ENCODE data around the gene LAMP1.
A peak's percentile ranks its signal among the peaks of the same experiment; 100 is the strongest.

LAMP1 gene

GRCh38 chr13:113364311-113364889, 67.4 kb downstream of the LAMP1 start:
- no peak for TF ChIP-seq ISL1 (CRISPR knock-in tag; IDR thresholded peaks at IDR 0.05)
- no peak for TF ChIP-seq ZC3H10 (CRISPR knock-in tag; IDR thresholded peaks at IDR 0.05)
- ATAC-seq = peak; percentile 44; the same call in 2 of the 3 replicates

- no peak for TF ChIP-seq ARNTL (CRISPR knock-in tag; IDR thresholded peaks at IDR 0.05; ENCODE audit: borderline replicate concordance, low read depth)
- no peak for ATAC-seq
Measured at GRCh38 chr13:113364901-113365582, 68.0 kb downstream of the LAMP1 start.

- no peak for TF ChIP-seq ZFP30 (CRISPR knock-in tag; IDR thresholded peaks at IDR 0.05)
- TF ChIP-seq CSDC2 (CRISPR knock-in tag; IDR thresholded peaks at IDR 0.05) = no peak
- TF ChIP-seq PATZ1 (CRISPR knock-in tag; IDR thresholded peaks at IDR 0.05; ENCODE audit: borderline replicate concordance) = no peak
- no peak for ATAC-seq
Measured at GRCh38 chr13:113365583-113365970, 68.5 kb downstream of the LAMP1 start.

- no peak for TF ChIP-seq GLIS3 (CRISPR knock-in tag; IDR thresholded peaks at IDR 0.05)
- TF ChIP-seq TSHZ2 (CRISPR knock-in tag; IDR thresholded peaks at IDR 0.05) = no peak
- TF ChIP-seq OSR1 (CRISPR knock-in tag; IDR thresholded peaks at IDR 0.05) = no peak
- no peak for TF ChIP-seq ZC3H10 (CRISPR knock-in tag; IDR thresholded peaks at IDR 0.05)
- TF ChIP-seq ZNF8 (CRISPR knock-in tag; IDR thresholded peaks at IDR 0.05) = no peak
- TF ChIP-seq, protein P1, sequence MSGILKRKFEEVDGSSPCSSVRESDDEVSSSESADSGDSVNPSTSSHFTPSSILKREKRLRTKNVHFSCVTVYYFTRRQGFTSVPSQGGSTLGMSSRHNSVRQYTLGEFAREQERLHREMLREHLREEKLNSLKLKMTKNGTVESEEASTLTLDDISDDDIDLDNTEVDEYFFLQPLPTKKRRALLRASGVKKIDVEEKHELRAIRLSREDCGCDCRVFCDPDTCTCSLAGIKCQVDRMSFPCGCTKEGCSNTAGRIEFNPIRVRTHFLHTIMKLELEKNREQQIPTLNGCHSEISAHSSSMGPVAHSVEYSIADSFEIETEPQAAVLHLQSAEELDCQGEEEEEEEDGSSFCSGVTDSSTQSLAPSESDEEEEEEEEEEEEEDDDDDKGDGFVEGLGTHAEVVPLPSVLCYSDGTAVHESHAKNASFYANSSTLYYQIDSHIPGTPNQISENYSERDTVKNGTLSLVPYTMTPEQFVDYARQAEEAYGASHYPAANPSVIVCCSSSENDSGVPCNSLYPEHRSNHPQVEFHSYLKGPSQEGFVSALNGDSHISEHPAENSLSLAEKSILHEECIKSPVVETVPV (CRISPR knock-in tag; IDR thresholded peaks at IDR 0.05) = no peak
- TF ChIP-seq ZFP30 (CRISPR knock-in tag; IDR thresholded peaks at IDR 0.05) = no peak
- no peak for TF ChIP-seq TOX (CRISPR knock-in tag; IDR thresholded peaks at IDR 0.05; ENCODE audit: borderline replicate concordance)
- no peak for TF ChIP-seq PATZ1 (CRISPR knock-in tag; IDR thresholded peaks at IDR 0.05; ENCODE audit: borderline replicate concordance)
- no peak for TF ChIP-seq ZNF70 (CRISPR knock-in tag; IDR thresholded peaks at IDR 0.05)
- TF ChIP-seq TCF4 (CRISPR knock-in tag; IDR thresholded peaks at IDR 0.05; ENCODE audit: borderline replicate concordance) = no peak
- no peak for TF ChIP-seq PPARA (CRISPR knock-in tag; IDR thresholded peaks at IDR 0.05; ENCODE audit: borderline replicate concordance)
- no peak for TF ChIP-seq ISL1 (CRISPR knock-in tag; IDR thresholded peaks at IDR 0.05)
- no peak for TF ChIP-seq POU6F1 (CRISPR knock-in tag; IDR thresholded peaks at IDR 0.05; ENCODE audit: borderline replicate concordance, low read depth)
Measured at GRCh38 chr13:113365971-113366588, 69.0 kb downstream of the LAMP1 start.

More at GRCh38 chr13:113365971-113366588, 69.0 kb downstream of the LAMP1 start:
- no peak; the same call in 2 of the 3 replicates for ATAC-seq

Data from SK-N-SH treated with all-trans-retinoic acid at 6 μM for 48 hours (cell line).